ENCODE measurements around the gene OR12D3.

OR12D3 gene, protein sequence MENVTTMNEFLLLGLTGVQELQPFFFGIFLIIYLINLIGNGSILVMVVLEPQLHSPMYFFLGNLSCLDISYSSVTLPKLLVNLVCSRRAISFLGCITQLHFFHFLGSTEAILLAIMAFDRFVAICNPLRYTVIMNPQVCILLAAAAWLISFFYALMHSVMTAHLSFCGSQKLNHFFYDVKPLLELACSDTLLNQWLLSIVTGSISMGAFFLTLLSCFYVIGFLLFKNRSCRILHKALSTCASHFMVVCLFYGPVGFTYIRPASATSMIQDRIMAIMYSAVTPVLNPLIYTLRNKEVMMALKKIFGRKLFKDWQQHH

DNA sequence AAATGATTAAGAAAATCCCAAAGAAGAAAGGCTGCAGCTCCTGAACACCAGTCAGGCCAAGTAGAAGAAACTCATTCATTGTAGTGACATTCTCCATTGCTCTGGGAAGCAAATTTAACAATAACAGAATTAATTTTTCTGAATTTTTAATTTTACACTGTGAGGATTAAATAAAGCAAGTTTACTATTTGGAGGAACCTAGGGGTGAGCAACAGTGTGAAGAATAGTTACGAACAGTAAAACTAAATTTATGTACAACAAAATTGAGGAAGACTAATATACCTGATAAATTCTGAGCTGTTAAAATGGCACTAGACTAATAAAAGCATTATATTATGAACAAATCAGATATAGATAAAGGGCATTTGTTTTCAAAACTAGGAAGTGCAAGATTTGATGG is at the start of gene OR12D3:
Gene OR12D3 (minus strand): TSS at position 101 of the 400 bp plus-strand sequence. CDS start 4 bp downstream, at position 97.
- no peak for ATAC-seq
- TF ChIP-seq GLIS3 (CRISPR knock-in tag; IDR thresholded peaks at IDR 0.05), result no peak
- TF ChIP-seq TOX (CRISPR knock-in tag; IDR thresholded peaks at IDR 0.05; ENCODE audit: borderline replicate concordance), result no peak
- no peak for TF ChIP-seq TSHZ2 (CRISPR knock-in tag; IDR thresholded peaks at IDR 0.05)
- TF ChIP-seq ZNF70 (CRISPR knock-in tag; IDR thresholded peaks at IDR 0.05), result no peak
- no peak for TF ChIP-seq ISL1 (CRISPR knock-in tag; IDR thresholded peaks at IDR 0.05)
- TF ChIP-seq BACH2 (CRISPR knock-in tag; IDR thresholded peaks at IDR 0.05; ENCODE audit: borderline replicate concordance), result no peak
- no peak for TF ChIP-seq ZFP30 (CRISPR knock-in tag; IDR thresholded peaks at IDR 0.05)

DNA sequence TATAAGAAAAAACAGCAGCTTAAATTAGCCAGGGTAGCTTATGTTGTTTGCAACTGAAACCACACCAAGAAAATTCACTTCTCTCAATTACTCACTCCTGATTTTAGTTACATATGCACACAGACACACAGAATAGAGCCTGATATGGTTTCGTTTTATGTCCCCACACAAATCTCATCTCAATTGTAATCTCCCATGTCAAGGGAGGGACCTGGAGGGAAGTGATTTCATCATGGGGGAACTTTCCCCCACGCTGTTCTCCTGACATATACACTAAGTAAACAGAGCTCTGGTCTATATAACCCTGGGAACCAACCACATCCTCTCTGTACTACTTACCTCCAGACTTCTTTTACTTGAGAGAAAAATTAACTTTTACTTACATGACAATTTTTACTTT is 49.5 kb upstream of the OR12D3 start:
- ATAC-seq, result no peak
- TF ChIP-seq ARNTL (CRISPR knock-in tag; IDR thresholded peaks at IDR 0.05; ENCODE audit: borderline replicate concordance, low read depth), result no peak
- no peak for TF ChIP-seq GLIS3 (CRISPR knock-in tag; IDR thresholded peaks at IDR 0.05)
- no peak for TF ChIP-seq RARB (CRISPR knock-in tag; IDR thresholded peaks at IDR 0.05)
- no peak for TF ChIP-seq BACH2 (CRISPR knock-in tag; IDR thresholded peaks at IDR 0.05; ENCODE audit: borderline replicate concordance)
- TF ChIP-seq ZC3H10 (CRISPR knock-in tag; IDR thresholded peaks at IDR 0.05), result no peak
- TF ChIP-seq, protein P1, sequence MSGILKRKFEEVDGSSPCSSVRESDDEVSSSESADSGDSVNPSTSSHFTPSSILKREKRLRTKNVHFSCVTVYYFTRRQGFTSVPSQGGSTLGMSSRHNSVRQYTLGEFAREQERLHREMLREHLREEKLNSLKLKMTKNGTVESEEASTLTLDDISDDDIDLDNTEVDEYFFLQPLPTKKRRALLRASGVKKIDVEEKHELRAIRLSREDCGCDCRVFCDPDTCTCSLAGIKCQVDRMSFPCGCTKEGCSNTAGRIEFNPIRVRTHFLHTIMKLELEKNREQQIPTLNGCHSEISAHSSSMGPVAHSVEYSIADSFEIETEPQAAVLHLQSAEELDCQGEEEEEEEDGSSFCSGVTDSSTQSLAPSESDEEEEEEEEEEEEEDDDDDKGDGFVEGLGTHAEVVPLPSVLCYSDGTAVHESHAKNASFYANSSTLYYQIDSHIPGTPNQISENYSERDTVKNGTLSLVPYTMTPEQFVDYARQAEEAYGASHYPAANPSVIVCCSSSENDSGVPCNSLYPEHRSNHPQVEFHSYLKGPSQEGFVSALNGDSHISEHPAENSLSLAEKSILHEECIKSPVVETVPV (CRISPR knock-in tag; IDR thresholded peaks at IDR 0.05), result no peak
- TF ChIP-seq CSDC2 (CRISPR knock-in tag; IDR thresholded peaks at IDR 0.05), result no peak
- no peak for TF ChIP-seq TSHZ2 (CRISPR knock-in tag; IDR thresholded peaks at IDR 0.05)
- no peak for TF ChIP-seq ZNF70 (CRISPR knock-in tag; IDR thresholded peaks at IDR 0.05)
- TF ChIP-seq ZNF8 (CRISPR knock-in tag; IDR thresholded peaks at IDR 0.05), result no peak

GRCh38 chr6:29424168-29424567 is 49.1 kb upstream of the OR12D3 start:
- no peak for ATAC-seq
- TF ChIP-seq ISL1 (CRISPR knock-in tag; IDR thresholded peaks at IDR 0.05) (no peak), TCF4 (CRISPR knock-in tag; IDR thresholded peaks at IDR 0.05; ENCODE audit: borderline replicate concordance) (no peak), RARB (CRISPR knock-in tag; IDR thresholded peaks at IDR 0.05) (no peak)
- TF ChIP-seq, protein P2, sequence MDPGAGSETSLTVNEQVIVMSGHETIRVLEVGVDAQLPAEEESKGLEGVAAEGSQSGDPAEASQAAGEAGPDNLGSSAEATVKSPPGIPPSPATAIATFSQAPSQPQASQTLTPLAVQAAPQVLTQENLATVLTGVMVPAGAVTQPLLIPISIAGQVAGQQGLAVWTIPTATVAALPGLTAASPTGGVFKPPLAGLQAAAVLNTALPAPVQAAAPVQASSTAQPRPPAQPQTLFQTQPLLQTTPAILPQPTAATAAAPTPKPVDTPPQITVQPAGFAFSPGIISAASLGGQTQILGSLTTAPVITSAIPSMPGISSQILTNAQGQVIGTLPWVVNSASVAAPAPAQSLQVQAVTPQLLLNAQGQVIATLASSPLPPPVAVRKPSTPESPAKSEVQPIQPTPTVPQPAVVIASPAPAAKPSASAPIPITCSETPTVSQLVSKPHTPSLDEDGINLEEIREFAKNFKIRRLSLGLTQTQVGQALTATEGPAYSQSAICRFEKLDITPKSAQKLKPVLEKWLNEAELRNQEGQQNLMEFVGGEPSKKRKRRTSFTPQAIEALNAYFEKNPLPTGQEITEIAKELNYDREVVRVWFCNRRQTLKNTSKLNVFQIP (CRISPR knock-in tag; IDR thresholded peaks at IDR 0.05; ENCODE audit: borderline replicate concordance, low read depth), result no peak

DNA sequence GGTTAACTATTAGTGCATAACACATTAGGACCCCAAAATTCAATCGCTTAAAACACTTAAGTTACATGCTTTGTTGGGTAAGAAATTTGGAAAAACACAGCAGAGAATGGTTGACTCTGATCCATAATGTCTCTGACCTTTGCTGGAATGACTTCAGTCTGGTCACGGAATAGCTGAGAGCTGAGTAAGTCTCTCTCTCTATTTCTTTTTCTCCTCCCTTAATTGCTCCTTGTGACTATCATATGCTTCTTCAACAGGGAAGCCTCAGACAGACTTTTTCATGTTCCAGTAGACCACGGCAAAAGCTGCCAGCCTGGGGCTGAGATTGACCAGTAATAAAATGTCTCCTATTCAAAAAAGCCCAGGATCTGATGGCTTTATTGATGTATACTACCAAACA is 44.4 kb upstream of the OR12D3 start:
- TF ChIP-seq ZNF8 (CRISPR knock-in tag; IDR thresholded peaks at IDR 0.05), result no peak
- TF ChIP-seq ISL1 (CRISPR knock-in tag; IDR thresholded peaks at IDR 0.05), result no peak
- TF ChIP-seq ZFP3 (CRISPR knock-in tag; IDR thresholded peaks at IDR 0.05), result no peak
- TF ChIP-seq OSR1 (CRISPR knock-in tag; IDR thresholded peaks at IDR 0.05), result no peak
- TF ChIP-seq, protein P1 (CRISPR knock-in tag; IDR thresholded peaks at IDR 0.05), result no peak
- TF ChIP-seq TSHZ2 (CRISPR knock-in tag; IDR thresholded peaks at IDR 0.05), result no peak
- ATAC-seq, result no peak

Data from SK-N-SH treated with all-trans-retinoic acid at 6 μM for 48 hours (cell line).